Caco-2 (cell line): Measurements from ENCODE around the gene MGMT. TPM values are rescaled to one million over a fixed set of nuclear protein-coding genes. Genes with fewer than 3 reads are reported as not detected.
A peak's percentile ranks its signal among the peaks of the same experiment; 100 is the strongest.

Experiments
- BruUV-seq: library from RNA; stranded (reverse); fragments of 400-500 nt; replicated peaks from 2 replicates; lab custom pipeline; 2021; lab: Mats Ljungman, UMichigan
- CTCF ChIA-PET: fragments of 300-600 bp; sonication (Branson Sonifier 250); formaldehyde crosslinking; loops from one replicate; lab custom pipeline; 2022; ENCODE audit warnings: antibody characterized with exemption; lab: Charles Lee
- POLR2A ChIA-PET: fragments of 300-600 bp; sonication (Branson Sonifier 250); formaldehyde crosslinking; loops from one replicate; lab custom pipeline; 2022; ENCODE audit warnings: antibody characterized with exemption; lab: Charles Lee
- DNase-seq, 2 experiments: peaks; one replicate each; pipeline versions ENCODE4 v3.0.0 to v3.0.0-alpha.2; 2020 to 2022
- H3K27me3 ChIP-seq: replicated peaks from 2 replicates; pipeline ENCODE4 v1.6.0; 2011; ENCODE audit warnings: low read length; ENCODE audit not compliant: control insufficient read depth, insufficient read depth
- H3K36me3 ChIP-seq: 2 replicates; pipeline ENCODE4 v1.5.1; 2011; ENCODE audit warnings: low read length; ENCODE audit not compliant: control insufficient read depth, insufficient read depth
- H3K4me1 ChIP-seq: fragments of 250-450 bp; sonication (Bioruptor Pico); 2 replicates; pipeline ENCODE4 v1.5.1; 2020; ENCODE audit warnings: mild to moderate bottlenecking
- H3K4me3 ChIP-seq: 2 replicates; pipeline ENCODE4 v1.5.1; 2011; ENCODE audit warnings: low read depth, mild to moderate bottlenecking, control low read depth, low read length
- H3K9me3 ChIP-seq: fragments of 250-450 bp; sonication (Bioruptor Pico); 2 replicates; pipeline ENCODE4 v1.5.1; 2020; ENCODE audit warnings: mild to moderate bottlenecking, moderate library complexity
- H3K27ac Mint-ChIP-seq: one replicate; pipeline ENCODE4 v1.8.0; 2022; ENCODE audit warnings: mixed read lengths; ENCODE audit not compliant: unreplicated experiment
- H3K27me3 Mint-ChIP-seq: one replicate; pipeline ENCODE4 v1.8.0; 2022; ENCODE audit warnings: mixed read lengths; ENCODE audit not compliant: insufficient read depth, unreplicated experiment
- H3K36me3 Mint-ChIP-seq: one replicate; pipeline ENCODE4 v1.8.0; 2022; ENCODE audit warnings: mild to moderate bottlenecking, mixed read lengths; ENCODE audit not compliant: insufficient read depth, unreplicated experiment
- H3K4me1 Mint-ChIP-seq: one replicate; pipeline ENCODE4 v1.8.0; 2022; ENCODE audit warnings: low read depth, mixed read lengths; ENCODE audit not compliant: unreplicated experiment
- H3K4me3 Mint-ChIP-seq: one replicate; pipeline ENCODE4 v1.8.0; 2022; ENCODE audit warnings: mild to moderate bottlenecking, moderate library complexity, mixed read lengths; ENCODE audit not compliant: unreplicated experiment
- H3K9me3 Mint-ChIP-seq: one replicate; pipeline ENCODE4 v1.8.0; 2022; ENCODE audit warnings: mixed read lengths; ENCODE audit not compliant: unreplicated experiment
- intact Hi-C: fragments of 100-400 bp; cut with micrococcal nuclease; formaldehyde crosslinking; loops from one replicate; pipeline ENCODE4 v1.10.0; 2022; ENCODE audit not compliant: unreplicated experiment
- total RNA-seq: library from RNA; stranded (reverse); gene quantifications from 2 replicates; pipeline ENCODE4 v1.2.3, GENCODE V29; 2022
- TF ChIP-seq, protein P1 (sequence below), 2 experiments: fragments of 200-600 bp in 1 of 2; IDR thresholded peaks; 1 replicate in 1 of 2; 2 replicates in 1 of 2; pipeline versions ENCODE4 v1.5.1 to v1.8.0; 2011 to 2022; ENCODE audit warnings: antibody characterized with exemption in 1 of 2, control low read depth in 1 of 2, inconsistent platforms in 1 of 2, low read depth in 1 of 2, low read length in 1 of 2, mild to moderate bottlenecking in 1 of 2, moderate library complexity in 1 of 2; ENCODE audit not compliant: insufficient read depth in 1 of 2, severe bottlenecking in 1 of 2, unreplicated experiment in 1 of 2

MGMT gene
- total RNA-seq, 1 experiment from 2014 or later = 57.0 TPM

DNA sequence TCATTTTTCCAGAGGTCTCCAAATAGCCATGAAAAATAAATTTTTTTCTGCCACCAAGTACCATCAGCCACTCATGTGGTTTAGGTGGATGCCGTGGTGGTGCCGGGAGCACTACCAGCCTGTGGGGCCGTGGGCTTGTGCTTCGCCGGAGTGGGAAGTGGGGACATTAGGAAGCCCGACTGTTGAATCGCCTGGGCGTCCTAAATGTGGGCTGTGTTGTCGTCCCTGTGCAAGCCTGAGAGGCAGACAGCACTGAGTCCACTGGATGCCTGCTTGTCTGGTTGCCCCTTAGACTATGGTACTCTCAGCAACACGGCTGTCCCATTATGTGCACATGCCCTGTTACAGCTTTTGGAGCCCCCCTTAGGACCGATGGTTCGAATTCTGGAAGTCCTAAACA lies 59.9 kb downstream of the MGMT start:
- Histone ChIP-seq H3K4me1 (peaks cover 23% of the 10 kb centered on the region), H3K36me3 (no peaks in the 10 kb centered on the region; the same call in 1 of the 2 replicates), H3K4me3 (no peak overlapping the region), H3K27me3 (no peaks in the 10 kb centered on the region), H3K9me3 (0 out of 2 replicates have a peak, but pooled peaks cover 1% of the 10 kb centered on the region)
- Mint-ChIP-seq H3K27me3 (no peaks in the 10 kb centered on the region), H3K4me3 (no peak overlapping the region), H3K27ac (no peak overlapping the region), H3K36me3 (peaks cover 19% of the 10 kb centered on the region), H3K4me1 (peaks cover 17% of the 10 kb centered on the region), H3K9me3 (no peaks in the 10 kb centered on the region)
- no TSS peak for BruUV-seq
- TF ChIP-seq, protein P1, sequence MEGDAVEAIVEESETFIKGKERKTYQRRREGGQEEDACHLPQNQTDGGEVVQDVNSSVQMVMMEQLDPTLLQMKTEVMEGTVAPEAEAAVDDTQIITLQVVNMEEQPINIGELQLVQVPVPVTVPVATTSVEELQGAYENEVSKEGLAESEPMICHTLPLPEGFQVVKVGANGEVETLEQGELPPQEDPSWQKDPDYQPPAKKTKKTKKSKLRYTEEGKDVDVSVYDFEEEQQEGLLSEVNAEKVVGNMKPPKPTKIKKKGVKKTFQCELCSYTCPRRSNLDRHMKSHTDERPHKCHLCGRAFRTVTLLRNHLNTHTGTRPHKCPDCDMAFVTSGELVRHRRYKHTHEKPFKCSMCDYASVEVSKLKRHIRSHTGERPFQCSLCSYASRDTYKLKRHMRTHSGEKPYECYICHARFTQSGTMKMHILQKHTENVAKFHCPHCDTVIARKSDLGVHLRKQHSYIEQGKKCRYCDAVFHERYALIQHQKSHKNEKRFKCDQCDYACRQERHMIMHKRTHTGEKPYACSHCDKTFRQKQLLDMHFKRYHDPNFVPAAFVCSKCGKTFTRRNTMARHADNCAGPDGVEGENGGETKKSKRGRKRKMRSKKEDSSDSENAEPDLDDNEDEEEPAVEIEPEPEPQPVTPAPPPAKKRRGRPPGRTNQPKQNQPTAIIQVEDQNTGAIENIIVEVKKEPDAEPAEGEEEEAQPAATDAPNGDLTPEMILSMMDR (IDR thresholded peaks at IDR 0.05; ENCODE audit: insufficient read depth in 1 of 2, low read depth in 1 of 2, low read length in 1 of 2, severe bottlenecking in 1 of 2, unreplicated experiment in 1 of 2) = no peak
- POLR2A ChIA-PET = no interaction called here
- intact Hi-C loops = no loop called here
- no peak for DNase-seq
- CTCF ChIA-PET = no interaction called here

DNA sequence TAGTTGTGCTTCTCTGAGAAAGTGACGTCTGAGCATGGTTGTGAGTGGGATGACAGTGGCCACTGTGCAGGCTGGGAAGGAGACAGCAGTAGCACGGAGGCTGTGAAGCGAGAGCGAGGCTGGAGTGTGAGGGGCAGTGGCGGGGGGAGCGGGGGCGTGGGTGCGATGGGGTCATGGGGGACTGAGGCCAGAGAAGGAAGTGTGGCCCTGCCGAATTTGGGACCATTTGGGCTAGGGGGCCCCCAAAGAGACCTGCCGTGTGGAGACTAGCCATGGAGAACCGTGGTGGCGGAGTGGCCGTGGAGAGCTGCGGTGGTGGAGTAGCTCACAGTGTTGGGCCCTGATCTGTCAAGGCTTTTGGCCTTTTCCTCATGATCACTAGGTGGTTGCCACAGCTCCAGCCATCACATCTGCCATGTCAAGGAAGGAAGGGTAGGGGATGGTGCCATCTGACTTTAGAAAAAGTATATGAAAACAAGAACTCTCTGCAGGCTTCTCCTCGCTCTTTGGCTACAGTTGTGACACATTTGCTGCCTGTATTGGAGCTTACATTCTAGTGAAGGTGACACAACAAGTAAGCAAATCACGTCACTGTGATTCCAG lies 61.4 kb downstream of the MGMT start:
- ChIA-PET CTCF (no interaction called here), POLR2A (no interaction called here)
- peaks cover 26% of the 10 kb centered on the region for H3K36me3 Mint-ChIP-seq
- H3K4me3 ChIP-seq = no peak overlapping the region
- no peaks in the 10 kb centered on the region for H3K27me3 ChIP-seq
- 0 out of 2 replicates have a peak, but pooled peaks cover 5% of the 10 kb centered on the region for H3K9me3 ChIP-seq
- TF ChIP-seq, protein P1 (IDR thresholded peaks at IDR 0.05; ENCODE audit: insufficient read depth in 1 of 2, low read depth in 1 of 2, low read length in 1 of 2, severe bottlenecking in 1 of 2, unreplicated experiment in 1 of 2) = no peak
- H3K36me3 ChIP-seq = no peaks in the 10 kb centered on the region; the same call in none of the 2 replicates
- H3K9me3 Mint-ChIP-seq = no peaks in the 10 kb centered on the region
- no peak for DNase-seq
- peaks cover 16% of the 10 kb centered on the region for H3K4me1 Mint-ChIP-seq
- intact Hi-C loops = no loop called here
- peaks cover 23% of the 10 kb centered on the region for H3K4me1 ChIP-seq
- no TSS peak for BruUV-seq
- H3K4me3 Mint-ChIP-seq = no peak overlapping the region
- H3K27ac Mint-ChIP-seq = no peak overlapping the region
- H3K27me3 Mint-ChIP-seq = no peaks in the 10 kb centered on the region

DNA sequence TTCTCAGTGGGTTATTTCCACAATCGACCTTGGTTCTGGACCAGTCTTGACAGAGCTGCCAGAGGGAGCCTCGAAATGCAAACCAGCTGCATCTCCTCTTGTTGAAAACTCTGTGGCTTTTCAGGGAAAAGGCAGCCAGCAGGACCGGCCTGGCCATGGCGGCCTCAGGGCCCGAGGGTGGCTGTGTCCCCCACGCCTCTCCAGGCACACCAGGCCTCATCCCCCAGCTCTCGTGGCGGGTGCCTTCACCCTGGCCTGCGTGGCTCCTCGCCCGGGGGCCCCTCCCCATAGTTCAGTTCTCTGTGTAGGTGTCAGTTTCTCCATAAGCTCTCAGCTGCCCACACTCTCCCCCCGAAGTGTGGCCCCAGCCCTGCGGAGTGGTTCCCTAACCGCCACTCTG lies 63.5 kb downstream of the MGMT start:
- intact Hi-C loops = no loop called here
- Histone ChIP-seq H3K4me1 (peaks cover 23% of the 10 kb centered on the region), H3K27me3 (no peaks in the 10 kb centered on the region), H3K36me3 (no peaks in the 10 kb centered on the region; the same call in none of the 2 replicates), H3K9me3 (0 out of 2 replicates have a peak, but pooled peaks cover 5% of the 10 kb centered on the region), H3K4me3 (no peak overlapping the region)
- H3K36me3 Mint-ChIP-seq = peaks cover 35% of the 10 kb centered on the region
- H3K4me1 Mint-ChIP-seq = peaks cover 16% of the 10 kb centered on the region
- ChIA-PET POLR2A (no interaction called here), CTCF (no interaction called here)
- TF ChIP-seq, protein P1 (IDR thresholded peaks at IDR 0.05; ENCODE audit: insufficient read depth in 1 of 2, low read depth in 1 of 2, low read length in 1 of 2, severe bottlenecking in 1 of 2, unreplicated experiment in 1 of 2) = no peak
- no peaks in the 10 kb centered on the region for H3K9me3 Mint-ChIP-seq
- DNase-seq = no peak
- peak overlapping the region; percentile 84 for H3K27ac Mint-ChIP-seq
- no TSS peak for BruUV-seq
- H3K4me3 Mint-ChIP-seq = no peak overlapping the region
- no peaks in the 10 kb centered on the region for H3K27me3 Mint-ChIP-seq
